BJ (cell line): Measurements from ENCODE around the gene MACROH2A1. TPM values are rescaled to one million over a fixed set of nuclear protein-coding genes. Genes with fewer than 3 reads are reported as not detected.

ENCODE experiments used
- CTCF ChIA-PET: fragments of 350-600 bp; formaldehyde crosslinking; extraction: SDS; loops from one replicate; lab custom pipeline; 2021; ENCODE audit warnings: antibody characterized with exemption, inconsistent platforms; lab: Yijun Ruan, JAX
- POLR2A ChIA-PET: fragments of 300-600 bp; sonication (Branson Sonifier 250); formaldehyde crosslinking; extraction: SDS; loops from one replicate; lab custom pipeline; 2021; ENCODE audit warnings: antibody characterized with exemption; lab: Charles Lee
- DNase-seq: peaks from one replicate; pipeline ENCODE4 v3.0.0-alpha.2; 2011; ENCODE audit warnings: low read depth
- H3K27me3 ChIP-seq: 2 replicates; pipeline ENCODE4 v1.6.0; 2011; ENCODE audit warnings: low read length; ENCODE audit not compliant: control insufficient read depth, insufficient read depth
- H3K36me3 ChIP-seq: 2 replicates; pipeline ENCODE4 v1.5.1; 2011; ENCODE audit warnings: low read length; ENCODE audit not compliant: control insufficient read depth, insufficient read depth
- H3K4me3 ChIP-seq: 2 replicates; pipeline ENCODE4 v1.5.1; 2011; ENCODE audit warnings: low read depth, mild to moderate bottlenecking, control low read depth, low read length
- polyA plus RNA-seq: library from polyadenylated mRNA; depleted of rRNA; stranded (reverse); fragments of >200 nt; gene quantifications from 2 replicates; pipeline ENCODE4 v1.2.3, GENCODE V29; 2011
- TF ChIP-seq, protein P1 (sequence below): IDR thresholded peaks from 2 replicates; pipeline ENCODE4 v1.5.1; 2011; ENCODE audit warnings: low read depth, mild to moderate bottlenecking, control low read depth, inconsistent platforms, low read length, moderate library complexity; ENCODE audit not compliant: insufficient read depth

Gene MACROH2A1
- polyA plus RNA-seq, 1 experiment, result 96.0 TPM

DNA sequence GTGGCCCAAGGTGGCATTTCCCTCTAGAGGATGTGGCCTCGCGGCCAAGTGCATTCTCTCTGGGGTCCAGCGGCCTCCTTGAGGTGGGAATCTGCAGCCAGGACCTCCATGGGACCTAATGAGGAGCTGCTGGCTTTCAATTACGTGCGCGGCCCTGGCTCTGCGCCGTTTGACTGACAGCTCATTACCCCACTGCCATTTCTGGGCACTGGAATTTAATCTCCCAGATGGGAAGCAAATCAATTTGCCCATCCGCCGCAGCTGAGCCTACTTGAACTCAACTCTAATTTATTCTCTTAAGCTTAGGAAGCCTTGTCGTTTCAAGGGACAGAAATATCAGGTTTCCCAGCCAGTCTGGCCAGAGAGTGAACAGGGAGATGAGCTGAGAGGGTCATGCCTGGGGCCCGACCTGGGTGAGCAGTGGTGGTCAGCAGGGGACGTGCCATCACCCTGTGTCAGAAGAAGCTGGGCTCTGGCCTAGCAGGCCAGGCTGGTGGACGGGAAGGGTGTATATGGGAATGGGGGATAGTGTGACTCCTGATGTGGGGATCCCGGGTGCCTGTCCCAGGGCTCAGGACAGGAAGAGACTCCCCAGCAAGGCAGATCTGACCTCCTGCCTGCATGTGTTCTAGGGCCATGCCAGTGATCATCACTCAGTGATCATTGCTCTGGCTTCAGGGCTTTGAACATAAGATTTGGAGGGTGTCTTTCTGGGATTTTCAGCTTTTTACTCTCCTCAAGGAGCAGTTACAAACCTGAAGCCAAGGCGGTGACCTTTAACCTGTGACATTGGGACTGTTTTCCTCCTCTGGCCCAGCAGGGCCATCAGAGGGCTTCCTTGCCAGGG is 69.7 kb downstream of the MACROH2A1 start:
- no peak for DNase-seq
- CTCF ChIA-PET, result interaction anchor here (0.7 to 1.5 kb wide), 5 partner anchors 119 to 319 kb away, joined by 3 to 5 read pairs (median 4); no protein-coding TSS in a partner anchor
- no peak overlapping the region for H3K4me3 ChIP-seq
- no peaks in the 10 kb centered on the region for H3K27me3 ChIP-seq
- POLR2A ChIA-PET, result no interaction called here
- TF ChIP-seq, protein P1, sequence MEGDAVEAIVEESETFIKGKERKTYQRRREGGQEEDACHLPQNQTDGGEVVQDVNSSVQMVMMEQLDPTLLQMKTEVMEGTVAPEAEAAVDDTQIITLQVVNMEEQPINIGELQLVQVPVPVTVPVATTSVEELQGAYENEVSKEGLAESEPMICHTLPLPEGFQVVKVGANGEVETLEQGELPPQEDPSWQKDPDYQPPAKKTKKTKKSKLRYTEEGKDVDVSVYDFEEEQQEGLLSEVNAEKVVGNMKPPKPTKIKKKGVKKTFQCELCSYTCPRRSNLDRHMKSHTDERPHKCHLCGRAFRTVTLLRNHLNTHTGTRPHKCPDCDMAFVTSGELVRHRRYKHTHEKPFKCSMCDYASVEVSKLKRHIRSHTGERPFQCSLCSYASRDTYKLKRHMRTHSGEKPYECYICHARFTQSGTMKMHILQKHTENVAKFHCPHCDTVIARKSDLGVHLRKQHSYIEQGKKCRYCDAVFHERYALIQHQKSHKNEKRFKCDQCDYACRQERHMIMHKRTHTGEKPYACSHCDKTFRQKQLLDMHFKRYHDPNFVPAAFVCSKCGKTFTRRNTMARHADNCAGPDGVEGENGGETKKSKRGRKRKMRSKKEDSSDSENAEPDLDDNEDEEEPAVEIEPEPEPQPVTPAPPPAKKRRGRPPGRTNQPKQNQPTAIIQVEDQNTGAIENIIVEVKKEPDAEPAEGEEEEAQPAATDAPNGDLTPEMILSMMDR, result no peak
- peaks cover 4% of the 10 kb centered on the region; the same call in 1 of the 2 replicates for H3K36me3 ChIP-seq

DNA sequence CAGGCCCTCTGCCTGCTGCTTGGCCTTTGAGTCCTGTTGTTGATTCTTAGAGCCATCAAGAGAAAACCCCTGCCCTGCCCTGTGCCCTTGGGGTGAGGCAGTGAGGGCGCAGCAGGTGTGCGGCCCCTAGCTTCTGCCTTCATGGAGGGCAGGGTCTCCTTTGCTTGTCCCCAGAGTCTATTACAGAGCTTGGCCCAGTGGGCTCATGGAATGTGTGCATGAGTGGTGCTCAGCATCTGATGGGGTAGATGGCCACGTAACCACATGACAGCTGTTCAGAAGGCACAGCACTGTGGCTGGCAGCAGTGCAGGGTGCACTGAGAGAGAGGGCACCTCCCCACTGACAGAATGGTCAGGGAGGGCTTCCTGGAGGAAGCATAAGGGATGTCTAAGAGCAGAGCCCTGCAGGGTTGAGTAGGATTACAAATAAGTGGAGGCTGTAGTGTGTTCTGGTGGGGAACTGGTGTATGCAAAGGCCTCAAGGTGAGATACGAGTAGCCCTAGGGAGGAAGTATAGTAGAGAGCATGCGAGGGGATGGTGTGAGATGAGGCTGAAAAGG is 70.8 kb downstream of the MACROH2A1 start:
- H3K27me3 ChIP-seq, result no peaks in the 10 kb centered on the region
- ChIA-PET CTCF (interaction anchor here (0.8 to 1.0 kb wide), 3 partner anchors 137 to 317 kb away, joined by 3 to 4 read pairs (median 3); no protein-coding TSS in a partner anchor), POLR2A (no interaction called here)
- TF ChIP-seq, protein P1, result no peak
- no peak overlapping the region for H3K4me3 ChIP-seq
- peaks cover 2% of the 10 kb centered on the region; the same call in 1 of the 2 replicates for H3K36me3 ChIP-seq
- DNase-seq, result no peak

DNA sequence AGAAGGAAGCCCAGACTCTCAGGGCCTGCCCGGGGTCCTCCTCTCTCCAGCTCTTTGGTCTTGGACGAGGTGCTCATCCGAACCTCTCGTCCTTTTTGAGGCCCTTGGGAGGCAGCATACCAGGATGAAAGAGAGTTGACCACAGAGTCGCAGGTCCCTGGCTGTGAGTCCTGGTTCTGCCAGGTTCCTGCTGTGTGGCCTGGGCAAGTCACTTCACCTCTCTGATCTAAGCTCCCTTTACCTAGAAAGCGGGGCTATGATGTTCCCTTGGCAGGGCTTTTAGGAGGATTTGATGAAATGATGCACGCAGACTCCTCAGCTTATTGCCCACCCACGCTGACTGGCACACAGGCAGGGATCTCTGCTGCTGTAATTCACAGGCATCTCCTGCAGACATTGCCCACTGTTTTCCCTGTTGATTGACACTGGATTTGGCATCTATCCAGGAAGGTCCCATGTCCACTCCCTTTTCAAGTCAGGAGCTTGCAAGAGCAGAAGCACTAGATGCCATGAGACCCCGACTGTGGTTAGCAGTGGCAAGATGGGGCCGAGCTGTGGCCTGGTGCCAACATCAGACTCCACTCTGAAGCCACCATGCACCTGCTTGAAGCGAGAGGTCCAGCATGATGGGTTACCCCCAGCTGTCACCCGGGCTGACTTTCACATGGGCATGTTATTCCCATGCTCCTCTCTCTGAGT is 71.5 kb downstream of the MACROH2A1 start:
- peaks cover 2% of the 10 kb centered on the region; the same call in 1 of the 2 replicates for H3K36me3 ChIP-seq
- DNase-seq, result no peak
- H3K27me3 ChIP-seq, result no peaks in the 10 kb centered on the region
- TF ChIP-seq, protein P1, result no peak
- ChIA-PET POLR2A (no interaction called here), CTCF (interaction anchor here (0.8 to 1.0 kb wide), 4 partner anchors 125 to 317 kb away, joined by 3 to 4 read pairs (median 3); no protein-coding TSS in a partner anchor)
- no peak overlapping the region for H3K4me3 ChIP-seq

GRCh38 chr5:135326296-135327254 is 72.5 kb downstream of the MACROH2A1 start:
- no peak for DNase-seq
- TF ChIP-seq, protein P1, result no peak
- ChIA-PET CTCF (interaction anchor here (0.5 to 1.9 kb wide), 7 partner anchors 66 to 453 kb away, joined by 3 to 6 read pairs (median 3); partner anchors contain the start of gene TXNDC15), POLR2A (no interaction called here)
- no peak overlapping the region for H3K4me3 ChIP-seq
- no peaks in the 10 kb centered on the region for H3K27me3 ChIP-seq
- peaks cover 2% of the 10 kb centered on the region; the same call in 1 of the 2 replicates for H3K36me3 ChIP-seq
